CD14-positive monocyte (primary cell): ENCODE data around the gene DMRTA2. TPM values are rescaled to one million over a fixed set of nuclear protein-coding genes. Genes with fewer than 3 reads are reported as not detected.

ENCODE experiments used
- DNase-seq, 3 donors: peaks; one replicate each; pipeline ENCODE4 v3.0.0-alpha.2; 2011 to 2022
- H2AFZ ChIP-seq: 2 replicates; pipeline ENCODE4 v1.6.0; 2012; ENCODE audit warnings: mild to moderate bottlenecking, low read depth, low read length, inconsistent platforms; ENCODE audit not compliant: insufficient read depth, poor library complexity, severe bottlenecking
- H3K27ac ChIP-seq, 2 donors: 1 replicate in 1 of 2; 2 replicates in 1 of 2; pipeline ENCODE4 v1.5.1; 2012 to 2013; ENCODE audit warnings: low read length in 2 of 2, control low read depth in 1 of 2, inconsistent platforms in 1 of 2, low read depth in 1 of 2, mild to moderate bottlenecking in 1 of 2
- H3K27me3 ChIP-seq, 2 donors: one replicate each; pipeline versions ENCODE4 v1.6.0 to v1.6.1; 2011 to 2013; ENCODE audit warnings: low read length in 2 of 2; ENCODE audit not compliant: control insufficient read depth in 2 of 2, insufficient read depth in 2 of 2
- H3K36me3 ChIP-seq, 2 donors: replicated peaks in 1 of 2; 1 replicate in 1 of 2; 2 replicates in 1 of 2; pipeline versions ENCODE4 v1.5.1 to v1.6.1; 2012 to 2013; ENCODE audit warnings: low read length in 2 of 2, control low read depth in 1 of 2, inconsistent platforms in 1 of 2, mild to moderate bottlenecking in 1 of 2; ENCODE audit not compliant: insufficient read depth in 2 of 2, control insufficient read depth in 1 of 2
- H3K4me1 ChIP-seq, 2 donors: 1 replicate in 1 of 2; 2 replicates in 1 of 2; pipeline versions ENCODE4 v1.5.1 to v1.6.1; 2012 to 2013; ENCODE audit warnings: low read length in 2 of 2, control low read depth in 1 of 2, inconsistent platforms in 1 of 2, mild to moderate bottlenecking in 1 of 2, moderate library complexity in 1 of 2; ENCODE audit not compliant: insufficient read depth in 2 of 2, control insufficient read depth in 1 of 2
- H3K4me2 ChIP-seq: replicated peaks from 2 replicates; pipeline ENCODE3; 2012; ENCODE audit warnings: low read length, moderate library complexity, mild to moderate bottlenecking; ENCODE audit not compliant: poor library complexity, severe bottlenecking; ENCODE audit errors: extremely low read depth
- H3K4me3 ChIP-seq, 3 experiments: fragments of 200-600 bp in 1 of 3; sonication (generic) in 1 of 3; replicated peaks in 1 of 3; 1 replicate in 2 of 3; 2 replicates in 1 of 3; pipeline ENCODE4 v1.5.1; 2011 to 2013; ENCODE audit warnings: low read length in 3 of 3, mild to moderate bottlenecking in 3 of 3, control low read depth in 2 of 3, low read depth in 2 of 3, inconsistent platforms in 1 of 3, moderate library complexity in 1 of 3
- H3K79me2 ChIP-seq: 2 replicates; pipeline ENCODE4 v1.6.0; 2012; ENCODE audit warnings: mild to moderate bottlenecking, control low read depth, inconsistent platforms, low read length, moderate library complexity; ENCODE audit not compliant: insufficient read depth
- H3K9ac ChIP-seq: 2 replicates; pipeline ENCODE4 v1.6.0; 2017; ENCODE audit warnings: low read length, mild to moderate bottlenecking; ENCODE audit not compliant: insufficient read depth, poor library complexity, severe bottlenecking
- H3K9me3 ChIP-seq, 2 donors: replicated peaks in 1 of 2; 1 replicate in 1 of 2; 2 replicates in 1 of 2; pipeline versions ENCODE4 v1.5.1 to v1.6.1; 2012 to 2013; ENCODE audit warnings: low read length in 2 of 2, control low read depth in 1 of 2; ENCODE audit not compliant: control insufficient read depth in 1 of 2, insufficient read depth in 1 of 2
- H4K20me1 ChIP-seq: 2 replicates; pipeline ENCODE4 v1.6.0; 2012; ENCODE audit warnings: mild to moderate bottlenecking, low read length, control low read depth, moderate library complexity; ENCODE audit not compliant: insufficient read depth
- H3K27ac Mint-ChIP-seq, 7 donors: one replicate each; pipeline ENCODE4 v1.8.0; 2020; ENCODE audit warnings: mild to moderate bottlenecking in 7 of 7, mixed read lengths in 7 of 7, moderate library complexity in 6 of 7, inconsistent platforms in 2 of 7
- H3K27me3 Mint-ChIP-seq, 3 donors: one replicate each; pipeline ENCODE4 v1.8.0; 2021 to 2022; ENCODE audit warnings: low read depth in 3 of 3, mild to moderate bottlenecking in 3 of 3, mixed read lengths in 3 of 3, moderate library complexity in 3 of 3, inconsistent platforms in 1 of 3
- H3K36me3 Mint-ChIP-seq, 2 donors: one replicate each; pipeline ENCODE4 v1.8.0; 2020; ENCODE audit warnings: mixed read lengths in 2 of 2, inconsistent platforms in 1 of 2, mild to moderate bottlenecking in 1 of 2
- H3K4me1 Mint-ChIP-seq: one replicate; pipeline ENCODE4 v1.8.0; 2020; ENCODE audit warnings: mild to moderate bottlenecking, mixed read lengths
- H3K4me3 Mint-ChIP-seq, 2 donors: one replicate each; pipeline ENCODE4 v1.8.0; 2020; ENCODE audit warnings: mild to moderate bottlenecking in 2 of 2, mixed read lengths in 2 of 2, moderate library complexity in 1 of 2
- H3K9me3 Mint-ChIP-seq, 7 donors: one replicate each; pipeline ENCODE4 v1.8.0; 2020 to 2022; ENCODE audit warnings: mixed read lengths in 7 of 7, mild to moderate bottlenecking in 6 of 7, moderate library complexity in 6 of 7, inconsistent platforms in 2 of 7
- WGBS: methylation state at CpG from one replicate; pipeline ENCODE4 v1.1.5; 2013; ENCODE audit warnings: missing lambda C conversion rate; ENCODE audit not compliant: insufficient coverage; 5-methylcytosine and 5-hydroxymethylcytosine counted together
- intact Hi-C, 2 donors: fragments of 100-400 bp; cut with micrococcal nuclease; formaldehyde crosslinking; loops; one replicate each; pipeline versions ENCODE4 v1.15.0 to v1.15.1; 2023
- polyA plus RNA-seq, 3 donors: library from polyadenylated mRNA; depleted of rRNA in 1 of 3; unstranded in 2 of 3; stranded (reverse) in 1 of 3; fragments of 300-500 nt in 2 of 3; fragments of >200 nt in 1 of 3; fragmentation: Illumina TruSeq in 2 of 3; gene quantifications; 1 replicate in 2 of 3; 2 replicates in 1 of 3; pipeline ENCODE4 v1.2.3, GENCODE V29; 2012 to 2021
- TF ChIP-seq, protein P1 (sequence below): fragments of 200-600 bp; IDR thresholded peaks from one replicate; pipeline ENCODE4 v1.8.0; 2022; ENCODE audit warnings: antibody characterized with exemption, mild to moderate bottlenecking

DMRTA2 gene
- polyA plus RNA-seq, 3 donors: not detected

DNA sequence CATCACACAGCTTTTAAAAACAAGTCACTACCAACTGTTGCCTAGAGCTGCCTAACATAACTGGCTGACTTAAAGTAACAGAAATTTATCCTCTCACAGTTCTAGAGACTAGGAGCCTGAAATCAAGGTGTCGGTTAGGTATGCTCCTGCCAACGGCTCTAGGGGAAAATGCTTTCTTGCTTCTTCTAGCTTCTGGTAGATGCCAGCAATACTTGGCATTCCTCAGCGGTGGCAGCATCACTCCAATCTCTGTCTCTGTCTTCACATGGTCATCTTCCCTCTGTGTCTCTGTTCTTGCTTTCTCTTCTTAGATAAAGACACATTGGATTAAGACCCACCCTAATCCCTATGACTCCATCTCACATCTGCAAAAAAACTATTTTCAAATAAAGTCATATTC lies 51.5 kb downstream of the DMRTA2 start:
- Mint-ChIP-seq H3K27ac (no peak overlapping the region), H3K4me1 (peaks cover 3% of the 10 kb centered on the region), H3K9me3 (peaks cover 5 to 19% (median 12%) of the 10 kb centered on the region in 7 donors), H3K4me3 (no peak overlapping the region), H3K36me3 (no peaks in the 10 kb centered on the region), H3K27me3 (peaks cover 19 to 30% (median 19%) of the 10 kb centered on the region in 3 donors)
- Histone ChIP-seq H3K9me3 (peaks cover 0 to 7% of the 10 kb centered on the region in 2 donors), H3K36me3 (no peaks in the 10 kb centered on the region), H3K4me2 (no peak overlapping the region), H3K27me3 (peaks cover 5 to 20% of the 10 kb centered on the region in 2 donors), H3K27ac (no peak overlapping the region), H3K4me1 (no peaks in the 10 kb centered on the region), H3K9ac (no peak overlapping the region), H2AFZ (no peak overlapping the region), H4K20me1 (no peaks in the 10 kb centered on the region), H3K79me2 (no peaks in the 10 kb centered on the region), H3K4me3 (no peak overlapping the region)
- no peak for DNase-seq
- TF ChIP-seq, protein P1, sequence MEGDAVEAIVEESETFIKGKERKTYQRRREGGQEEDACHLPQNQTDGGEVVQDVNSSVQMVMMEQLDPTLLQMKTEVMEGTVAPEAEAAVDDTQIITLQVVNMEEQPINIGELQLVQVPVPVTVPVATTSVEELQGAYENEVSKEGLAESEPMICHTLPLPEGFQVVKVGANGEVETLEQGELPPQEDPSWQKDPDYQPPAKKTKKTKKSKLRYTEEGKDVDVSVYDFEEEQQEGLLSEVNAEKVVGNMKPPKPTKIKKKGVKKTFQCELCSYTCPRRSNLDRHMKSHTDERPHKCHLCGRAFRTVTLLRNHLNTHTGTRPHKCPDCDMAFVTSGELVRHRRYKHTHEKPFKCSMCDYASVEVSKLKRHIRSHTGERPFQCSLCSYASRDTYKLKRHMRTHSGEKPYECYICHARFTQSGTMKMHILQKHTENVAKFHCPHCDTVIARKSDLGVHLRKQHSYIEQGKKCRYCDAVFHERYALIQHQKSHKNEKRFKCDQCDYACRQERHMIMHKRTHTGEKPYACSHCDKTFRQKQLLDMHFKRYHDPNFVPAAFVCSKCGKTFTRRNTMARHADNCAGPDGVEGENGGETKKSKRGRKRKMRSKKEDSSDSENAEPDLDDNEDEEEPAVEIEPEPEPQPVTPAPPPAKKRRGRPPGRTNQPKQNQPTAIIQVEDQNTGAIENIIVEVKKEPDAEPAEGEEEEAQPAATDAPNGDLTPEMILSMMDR: no peak
- 92% methylated on average over 3 of the region's 3 CpGs for WGBS
- intact Hi-C loops: no loop called here

DNA sequence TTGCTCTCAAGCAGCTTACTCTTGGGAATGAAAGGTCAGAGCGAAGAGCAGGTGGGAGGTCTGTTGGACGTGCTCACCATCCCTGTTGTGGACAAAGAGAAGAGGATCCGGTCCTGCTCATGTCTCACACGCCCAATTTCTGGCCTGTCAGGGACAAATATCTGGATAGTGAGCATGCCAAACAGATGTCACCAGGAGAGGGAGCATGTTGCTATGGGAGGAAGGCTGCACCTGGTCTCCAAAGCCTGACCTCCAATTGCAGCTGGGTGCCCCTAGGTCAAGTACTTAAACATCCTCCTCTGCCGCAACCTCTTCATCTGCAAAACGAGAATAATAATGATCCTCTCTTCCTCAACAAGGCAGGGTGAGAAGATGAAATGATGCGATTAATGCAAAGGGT lies 53.4 kb downstream of the DMRTA2 start:
- H2AFZ ChIP-seq: no peak overlapping the region
- H4K20me1 ChIP-seq: no peaks in the 10 kb centered on the region
- 90% methylated on average over 2 of the region's 7 CpGs for WGBS
- intact Hi-C loops: loop anchor here (5.0 kb wide), 2 partner anchors 237 to 332 kb away; no protein-coding TSS in a partner anchor
- no peak overlapping the region for H3K9ac ChIP-seq
- H3K27me3 Mint-ChIP-seq: peaks cover 26 to 45% (median 29%) of the 10 kb centered on the region in 3 donors
- no peak overlapping the region for H3K4me3 Mint-ChIP-seq
- no peak overlapping the region for H3K4me3 ChIP-seq
- peaks cover 0 to 10% (median 5%) of the 10 kb centered on the region in 7 donors for H3K9me3 Mint-ChIP-seq
- TF ChIP-seq, protein P1: no peak
- no peaks in the 10 kb centered on the region for H3K36me3 ChIP-seq
- no peaks in the 10 kb centered on the region for H3K36me3 Mint-ChIP-seq
- peaks cover 0 to 5% of the 10 kb centered on the region in 2 donors for H3K9me3 ChIP-seq
- no peak for DNase-seq
- no peak overlapping the region for H3K27ac ChIP-seq
- H3K4me1 Mint-ChIP-seq: peaks cover 3% of the 10 kb centered on the region
- H3K79me2 ChIP-seq: no peaks in the 10 kb centered on the region
- H3K27ac Mint-ChIP-seq: no peak overlapping the region
- no peak overlapping the region for H3K4me2 ChIP-seq
- no peaks in the 10 kb centered on the region for H3K4me1 ChIP-seq
- peaks cover 5 to 27% of the 10 kb centered on the region in 2 donors for H3K27me3 ChIP-seq
